Fibroblast of skin of left biceps (primary cell): ENCODE measurements around the gene JDP2.

Source experiments
- DNase-seq, 2 experiments: peaks; one replicate each; pipeline ENCODE4 v3.0.0-alpha.2; 2013; ENCODE audit warnings: low read depth in 2 of 2

Gene JDP2

DNA sequence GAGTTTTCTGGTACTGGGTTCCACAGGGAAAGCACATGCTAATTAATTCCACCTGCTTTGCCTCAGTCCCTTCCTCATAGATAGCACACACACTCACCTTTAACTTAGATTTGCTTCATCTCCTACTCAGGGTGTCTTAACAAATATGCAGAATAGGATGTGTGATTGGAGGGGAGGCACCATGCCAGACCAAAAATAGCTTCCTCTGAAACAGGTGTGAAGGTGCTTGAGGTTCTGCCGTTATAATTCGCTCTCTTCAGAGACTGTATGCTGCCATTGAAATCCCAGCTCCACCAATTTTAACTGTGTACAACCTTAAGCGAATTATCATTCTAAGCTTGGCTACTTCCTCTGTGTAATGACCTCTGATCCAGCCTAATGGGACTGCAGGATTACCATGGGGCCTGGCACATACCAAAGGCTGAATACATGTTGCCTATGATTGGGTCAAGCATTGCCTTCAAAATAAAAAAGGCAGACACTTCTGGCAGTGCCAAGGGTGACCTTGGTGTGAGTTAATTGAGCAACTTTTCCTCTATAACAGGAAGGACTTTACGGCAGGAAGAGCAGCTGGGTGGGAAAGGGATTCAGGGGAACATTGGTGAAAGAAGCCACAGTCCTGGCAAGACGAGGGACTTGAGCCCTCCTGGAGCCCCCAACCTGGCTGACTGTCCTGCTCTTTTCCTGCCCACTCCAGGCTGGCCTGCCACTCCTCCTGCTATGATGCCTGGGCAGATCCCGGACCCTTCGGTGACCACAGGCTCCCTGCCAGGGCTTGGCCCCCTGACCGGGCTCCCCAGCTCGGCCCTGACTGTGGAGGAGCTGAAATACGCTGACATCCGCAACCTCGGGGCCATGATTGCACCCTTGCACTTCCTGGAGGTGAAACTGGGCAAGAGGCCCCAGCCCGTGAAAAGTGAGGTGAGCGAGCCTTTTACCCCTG lies 9.7 kb downstream of the JDP2 start:
- no peak for DNase-seq

DNA sequence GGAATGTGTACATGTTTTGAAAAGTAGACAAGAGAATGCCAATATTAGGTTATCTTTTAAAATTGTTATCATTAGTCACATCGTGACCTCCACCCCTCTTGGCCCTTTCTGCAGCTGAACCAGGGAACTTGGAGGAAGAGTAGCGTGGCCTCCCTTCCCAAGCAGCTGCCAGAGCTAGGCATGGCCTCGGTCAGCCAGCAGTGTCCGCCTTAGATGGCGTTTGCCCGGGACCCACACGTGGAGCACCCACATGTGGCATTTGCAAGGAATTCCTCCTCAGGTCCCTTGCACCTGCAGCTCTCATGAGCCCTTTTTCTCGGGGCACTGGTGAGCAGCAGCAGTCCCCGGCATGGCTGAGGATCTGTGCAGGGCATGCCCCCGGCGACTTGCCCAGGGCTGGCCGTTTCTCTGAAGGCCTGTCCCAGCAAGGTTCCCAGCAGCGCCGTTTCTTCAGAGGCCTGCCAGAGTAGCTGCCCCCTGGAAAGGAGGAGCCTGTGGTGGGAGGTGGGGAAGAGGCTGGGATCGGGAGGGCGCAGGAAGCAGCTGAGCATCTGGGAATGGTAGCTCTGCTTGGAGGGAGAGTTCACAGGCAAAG lies 10.8 kb downstream of the JDP2 start:
- no peak for DNase-seq

DNA sequence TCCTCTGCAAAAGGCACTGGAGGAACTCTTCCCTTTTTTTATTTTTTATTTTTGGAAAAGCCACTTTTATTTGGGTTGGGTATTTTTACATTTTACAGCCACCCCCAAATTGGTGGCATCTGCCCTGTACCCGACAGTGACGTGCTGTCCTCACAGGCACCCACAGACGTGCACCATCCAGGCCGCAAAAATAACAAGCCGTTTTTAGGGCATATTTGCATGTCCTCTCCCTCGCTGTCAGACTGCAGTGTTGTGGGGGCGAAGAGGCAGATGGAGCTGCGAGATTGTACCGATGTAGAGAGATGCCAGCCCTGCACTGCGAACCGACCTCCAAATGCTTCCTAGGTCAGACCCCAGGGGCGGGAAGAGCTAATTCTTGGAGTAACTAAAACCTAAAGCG lies 12.2 kb downstream of the JDP2 start:
- DNase-seq: no peak

DNA sequence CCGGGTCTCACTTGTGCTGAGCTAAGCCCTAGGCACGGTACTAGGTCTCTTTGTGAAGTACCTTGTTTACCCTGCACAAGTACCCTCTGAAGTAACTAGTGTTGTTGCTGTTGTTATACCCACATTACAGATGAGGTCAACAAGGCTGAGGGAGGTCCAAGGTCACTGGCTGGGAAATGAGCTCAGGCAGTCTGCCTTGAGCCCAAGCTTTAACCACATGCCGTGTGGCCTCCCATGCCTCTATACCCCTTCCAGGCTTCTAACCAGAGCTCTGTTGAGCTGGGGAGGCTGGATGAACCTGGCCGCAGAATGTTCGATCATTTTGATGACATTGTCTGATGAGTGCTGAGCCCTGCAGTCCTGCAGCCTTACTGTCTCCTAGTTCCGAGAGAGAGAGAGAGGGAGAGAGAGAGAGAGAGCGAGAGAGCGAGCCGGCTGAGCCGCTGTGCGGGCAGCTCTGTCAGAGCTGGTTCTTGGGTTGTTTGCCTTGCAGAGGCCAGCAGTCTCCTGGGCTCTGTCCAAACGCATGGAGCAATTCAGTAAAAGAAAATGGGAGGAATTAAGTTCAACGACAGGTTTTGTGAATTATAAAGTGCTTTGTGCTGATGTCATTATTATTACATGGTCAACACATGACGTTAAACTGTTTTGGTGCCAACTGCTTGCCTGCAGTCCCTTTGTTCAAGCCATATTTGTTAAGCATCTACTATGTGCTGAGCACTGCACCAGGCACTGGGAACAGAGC lies 13.1 kb downstream of the JDP2 start:
- peak; percentile 46 to 51 for DNase-seq

DNA sequence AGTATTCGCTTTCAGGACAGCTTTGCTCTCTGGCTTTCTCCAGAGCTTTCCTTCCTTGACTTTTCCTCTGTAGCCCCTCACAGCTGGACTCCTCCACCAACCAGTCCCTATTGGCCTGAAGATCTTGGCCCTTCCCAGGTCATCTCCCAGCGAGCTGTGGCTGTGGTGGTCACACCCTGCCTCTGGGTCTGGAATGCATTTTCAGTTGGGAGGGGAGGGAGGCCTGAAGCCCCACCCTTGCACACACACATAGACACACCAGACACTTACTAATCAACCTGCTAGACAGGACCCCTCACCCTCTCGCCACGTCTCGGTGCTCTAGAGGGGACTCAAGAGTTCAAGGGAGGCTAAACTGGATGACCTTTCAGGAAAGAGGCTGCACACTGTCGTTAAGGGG lies 13.9 kb downstream of the JDP2 start:
- no peak for DNase-seq

DNA sequence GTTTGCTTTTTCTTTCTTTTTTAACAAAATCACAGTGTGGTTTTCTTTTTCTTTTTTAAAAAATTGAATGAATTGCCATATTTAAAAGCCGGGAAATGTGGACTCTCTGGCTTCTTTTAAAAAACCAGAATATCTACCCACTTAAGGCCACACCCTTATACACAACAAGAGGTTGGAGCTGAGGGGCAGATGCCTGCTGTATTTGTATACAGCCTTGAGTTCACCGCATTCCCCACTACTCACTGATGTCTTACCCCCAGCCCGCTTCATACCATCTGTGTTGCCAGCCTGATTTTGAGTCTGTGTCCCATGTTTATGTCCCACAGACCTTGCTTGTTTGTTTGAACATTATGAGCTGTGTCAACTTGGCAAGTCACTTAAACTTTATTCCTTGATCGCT lies 14.3 kb downstream of the JDP2 start:
- DNase-seq: no peak

DNA sequence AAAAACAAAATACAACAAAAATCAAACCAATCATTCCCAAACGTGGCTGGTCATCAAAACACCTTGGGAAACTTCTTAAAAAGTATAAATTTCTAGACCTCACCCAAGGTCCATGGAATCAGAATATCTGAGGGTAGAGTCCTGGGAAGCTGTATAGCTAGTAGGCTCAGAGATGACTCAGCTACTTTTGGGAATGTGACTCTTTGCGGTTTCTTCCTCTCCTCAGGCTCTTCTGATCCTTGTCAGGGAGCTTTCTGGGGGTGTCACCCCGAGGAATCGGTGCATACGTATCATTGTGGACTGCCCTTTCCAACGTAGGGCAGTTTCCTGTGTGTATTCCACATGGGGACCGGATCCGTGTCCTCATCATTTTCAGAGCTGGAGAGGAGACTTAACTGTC lies 14.8 kb downstream of the JDP2 start:
- DNase-seq: no peak

DNA sequence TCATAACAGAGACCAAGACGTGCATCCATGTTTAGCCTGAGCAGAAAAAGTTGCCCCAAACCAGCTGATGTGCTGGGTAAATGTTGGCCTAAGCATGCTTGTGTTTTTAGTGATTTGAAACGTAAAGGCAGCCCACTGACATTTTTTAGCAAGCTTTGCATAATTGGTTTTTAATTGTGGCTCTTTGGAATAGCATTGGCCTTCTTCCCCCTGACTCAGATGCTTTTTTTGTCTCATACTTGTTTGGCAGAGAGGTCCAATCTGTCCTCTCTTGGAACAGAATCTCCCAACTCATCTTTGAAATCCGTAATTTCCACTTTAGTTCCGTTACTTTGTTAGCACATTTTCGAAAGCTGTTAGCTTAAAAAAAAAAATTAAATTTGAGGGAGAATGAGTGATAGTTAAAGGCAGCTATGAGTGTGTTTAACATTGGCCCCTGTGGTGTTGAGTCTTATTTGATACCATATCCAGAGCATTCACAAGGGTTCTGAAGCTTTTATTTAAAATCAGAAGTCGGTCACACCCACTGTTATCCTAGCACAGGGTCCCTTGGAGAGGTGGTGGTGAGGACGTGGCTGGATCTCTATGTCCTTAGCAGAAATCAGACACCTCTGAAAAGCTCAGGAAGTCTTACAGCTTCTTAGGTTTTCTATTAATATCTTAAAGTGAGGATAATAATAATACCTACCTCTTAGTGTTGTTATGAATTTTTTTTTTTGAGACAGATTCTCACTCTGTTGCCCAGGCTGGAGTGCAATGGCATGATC lies 15.6 kb downstream of the JDP2 start:
- DNase-seq: no peak

DNA sequence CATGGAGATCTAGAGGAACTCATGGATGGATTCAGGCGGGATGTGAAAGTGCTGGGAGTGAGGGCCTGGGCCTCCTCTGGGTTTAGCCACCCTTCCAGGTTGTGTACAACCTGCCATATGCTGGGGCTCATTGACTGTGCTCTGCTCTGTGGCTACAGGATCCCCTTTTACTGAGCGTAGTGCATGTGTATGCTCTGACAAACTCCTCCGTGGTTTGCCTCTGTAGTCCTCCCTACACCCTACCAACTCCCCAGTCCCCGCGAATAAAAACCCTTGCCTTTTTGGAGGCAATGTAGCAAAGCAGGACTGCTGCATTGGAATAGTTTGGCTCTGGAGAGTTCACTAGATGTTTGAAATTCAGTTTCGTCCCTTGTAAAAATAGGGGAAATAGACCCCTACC lies 17.4 kb downstream of the JDP2 start:
- no peak for DNase-seq

DNA sequence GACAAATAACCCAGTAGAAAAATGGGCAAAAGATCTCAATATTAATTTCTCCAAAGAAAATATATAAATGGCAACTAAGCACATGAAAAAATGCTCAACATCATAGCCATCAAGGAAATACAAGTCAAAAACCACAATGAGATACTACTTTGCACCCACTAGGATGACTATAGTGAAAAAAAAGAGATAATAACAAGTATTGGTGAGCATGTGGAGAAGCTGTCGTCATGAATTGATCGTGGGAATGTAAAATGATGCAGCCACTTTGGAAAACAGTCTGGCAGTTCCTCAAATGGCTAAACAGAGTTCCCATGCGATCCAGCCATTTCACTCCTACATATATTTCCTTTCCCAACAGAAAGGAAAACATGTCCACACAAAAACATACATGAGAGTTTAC lies 18.1 kb downstream of the JDP2 start:
- DNase-seq: no peak

DNA sequence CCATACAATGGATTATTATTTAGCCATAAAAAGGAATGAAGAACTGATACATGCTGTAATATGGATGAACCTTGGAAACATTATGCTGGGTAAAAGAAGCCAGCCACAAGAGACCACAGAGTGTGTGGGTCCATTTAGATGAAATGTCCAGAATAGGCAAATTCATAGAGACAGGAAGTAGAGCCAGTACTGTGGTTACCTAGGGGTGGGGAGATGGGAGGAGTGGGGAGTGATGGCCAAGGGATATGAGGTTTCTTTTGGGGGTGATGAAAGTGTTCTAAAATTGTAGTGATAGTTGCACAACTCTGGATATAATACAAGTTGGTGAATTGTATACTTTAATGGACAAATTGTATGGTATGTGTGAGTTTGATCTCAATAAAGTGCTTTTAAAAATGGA lies 18.6 kb downstream of the JDP2 start:
- DNase-seq: no peak

DNA sequence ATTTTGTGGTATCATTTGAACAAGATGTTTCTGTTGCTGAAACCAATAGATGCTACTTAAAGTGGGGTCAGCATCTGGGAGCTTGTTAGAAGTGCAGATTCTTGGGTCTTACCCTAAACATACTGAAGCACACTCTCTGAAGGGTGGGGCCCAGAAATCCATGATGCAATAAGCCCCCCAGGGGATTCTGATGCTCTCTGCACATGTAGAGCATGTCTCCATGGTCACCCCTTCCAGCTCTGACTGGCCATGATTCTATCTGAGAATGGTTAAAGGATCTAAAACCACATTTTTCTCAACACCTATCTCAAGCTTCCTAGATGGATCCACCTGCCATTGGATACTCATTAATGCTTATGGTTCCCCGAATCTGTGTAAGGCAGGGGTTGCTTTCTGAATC lies 20.4 kb downstream of the JDP2 start:
- no peak for DNase-seq

DNA sequence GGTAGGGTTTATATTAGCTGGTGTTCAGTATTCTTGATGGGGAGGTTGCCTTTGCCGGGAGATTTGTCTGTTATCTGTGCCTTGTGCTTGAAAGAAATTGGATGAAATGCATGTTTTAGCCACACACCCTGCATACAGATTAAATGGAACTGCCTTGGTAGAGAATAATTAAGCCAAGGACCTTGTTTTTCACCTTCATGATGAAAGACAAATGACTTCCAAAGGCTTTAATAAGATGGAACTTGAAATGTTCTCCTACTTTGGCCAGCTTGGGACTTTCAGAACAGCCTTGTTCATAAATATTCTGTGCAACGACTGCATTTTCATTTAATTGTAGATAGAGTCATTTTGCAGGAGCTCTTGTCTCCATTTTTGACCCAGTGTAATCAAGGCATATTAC lies 21.2 kb downstream of the JDP2 start:
- DNase-seq: no peak

DNA sequence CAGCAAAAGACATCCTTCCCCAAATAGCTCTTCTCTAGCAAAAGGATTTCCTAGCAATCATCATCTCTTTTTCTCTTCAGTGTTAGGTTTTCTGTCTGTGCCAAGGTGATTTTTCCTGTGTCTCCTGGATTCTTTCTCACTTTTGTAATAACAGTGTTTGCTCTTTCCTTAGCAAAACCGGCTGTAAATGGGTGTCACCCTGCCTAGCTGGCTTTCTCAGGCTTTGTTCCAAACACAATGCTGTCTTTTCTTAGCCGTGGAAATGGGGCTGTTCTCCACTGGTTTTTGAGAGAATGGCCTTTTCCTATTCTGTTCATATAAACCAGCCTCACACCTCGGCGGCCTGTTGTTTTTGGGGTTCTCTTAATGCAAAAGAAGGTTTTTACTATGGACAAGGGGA lies 21.9 kb downstream of the JDP2 start:
- no peak for DNase-seq

DNA sequence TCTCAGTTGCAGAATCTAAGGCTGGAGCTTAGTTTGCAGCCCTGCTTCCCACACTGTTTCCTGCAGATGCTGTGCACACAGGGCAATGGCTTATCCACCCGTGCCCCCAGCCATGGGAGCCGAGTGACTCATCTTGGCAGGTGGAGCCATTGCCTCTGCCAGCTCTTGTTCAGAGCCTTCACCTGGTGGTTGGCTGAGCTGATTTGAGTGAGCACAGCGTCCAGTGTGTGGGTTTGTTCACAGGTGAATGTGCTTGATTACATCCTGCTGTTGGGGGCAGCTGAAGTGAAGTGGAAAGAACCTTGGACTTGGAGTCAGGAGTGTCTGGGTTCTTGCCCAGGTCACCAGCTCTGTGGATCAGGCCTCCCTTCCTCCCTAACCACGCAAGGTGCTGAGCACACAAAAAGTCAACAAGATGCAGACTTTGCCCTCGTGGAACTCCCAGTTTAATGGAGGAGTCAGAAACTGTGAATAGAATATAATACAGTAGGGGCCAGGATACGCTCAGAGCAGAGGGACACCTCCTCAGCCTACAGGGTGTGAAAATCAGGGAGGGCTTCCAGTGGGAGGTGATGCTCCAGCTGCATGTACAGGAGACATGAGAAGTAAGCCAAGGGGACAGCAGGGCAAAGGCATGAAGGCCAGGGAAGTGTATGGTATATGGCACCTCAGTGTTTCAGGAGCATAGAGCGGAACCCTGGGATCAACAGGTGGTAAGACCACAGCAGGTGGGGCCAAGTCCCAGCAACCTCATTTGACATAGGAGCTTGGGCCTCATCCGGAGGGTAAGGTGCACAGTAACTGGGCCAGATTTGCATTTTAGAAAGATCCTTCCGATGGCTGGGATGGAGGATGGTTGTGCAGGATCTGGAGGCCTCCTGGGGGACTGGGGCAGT lies 22.8 kb downstream of the JDP2 start:
- DNase-seq: no peak

DNA sequence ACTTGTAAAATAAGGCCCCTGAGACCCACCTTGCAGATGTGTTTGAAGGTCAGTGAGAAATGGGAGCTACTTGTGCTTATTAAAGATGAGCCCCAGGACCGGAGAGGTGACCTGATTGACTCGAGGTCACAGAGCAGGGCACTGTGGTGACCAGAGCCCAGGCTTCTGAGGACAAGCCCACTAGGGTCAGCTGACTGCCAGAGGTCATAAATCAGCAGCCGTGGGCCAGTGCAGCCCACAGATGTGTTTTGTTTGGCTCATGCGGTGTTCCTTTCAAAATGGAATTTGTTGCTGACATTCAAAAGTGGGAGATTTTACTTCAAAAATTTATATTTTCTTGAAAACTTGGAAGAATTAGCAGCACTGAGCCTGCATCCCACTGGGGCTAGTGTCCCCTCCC lies 24.5 kb downstream of the JDP2 start:
- no peak for DNase-seq

DNA sequence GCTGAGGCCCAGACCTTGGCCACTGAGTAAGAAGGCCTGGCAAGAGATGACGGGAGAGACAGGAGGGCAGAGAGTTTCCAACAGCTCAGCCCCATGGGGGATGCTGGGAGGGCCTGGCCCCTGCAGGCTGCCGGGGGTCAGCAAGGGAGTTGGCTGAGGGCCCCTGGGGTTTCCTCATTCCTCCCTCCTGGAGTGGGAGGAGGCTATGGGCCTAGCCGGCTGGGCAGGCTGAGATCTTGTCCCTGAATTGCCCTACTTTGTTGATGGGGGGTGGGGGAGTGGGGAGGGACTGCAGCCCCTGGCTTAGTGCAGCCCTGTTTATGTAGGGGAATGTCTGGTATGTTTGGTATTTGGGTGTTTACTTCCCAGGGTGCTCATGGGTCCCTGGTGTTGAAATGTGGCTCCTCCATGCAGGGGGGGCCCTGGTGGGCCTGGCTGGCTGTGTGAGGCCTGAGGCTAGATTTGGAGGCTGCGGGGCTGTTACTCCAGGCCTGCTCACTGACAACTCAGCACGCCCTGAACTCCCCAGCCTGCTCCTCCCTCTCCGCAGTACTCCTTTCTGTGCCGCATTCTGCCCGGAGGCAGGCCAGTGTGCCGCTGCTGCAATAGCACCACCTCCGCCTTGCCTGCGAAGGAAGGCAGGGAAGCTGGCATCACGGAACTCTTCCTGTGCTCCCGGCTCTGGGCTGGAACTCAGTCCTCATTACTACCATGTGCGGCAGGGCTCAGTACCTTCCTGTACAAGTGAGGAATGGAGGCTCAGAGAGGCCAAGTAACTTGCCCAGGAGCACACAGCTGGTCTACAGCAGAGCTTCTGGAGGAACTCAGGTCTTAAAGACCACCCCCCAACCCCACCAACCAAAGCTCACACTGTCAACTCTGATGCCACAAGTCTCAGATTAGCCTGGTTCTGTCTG lies 25.3 kb downstream of the JDP2 start:
- DNase-seq: peak; percentile 79 to 82

DNA sequence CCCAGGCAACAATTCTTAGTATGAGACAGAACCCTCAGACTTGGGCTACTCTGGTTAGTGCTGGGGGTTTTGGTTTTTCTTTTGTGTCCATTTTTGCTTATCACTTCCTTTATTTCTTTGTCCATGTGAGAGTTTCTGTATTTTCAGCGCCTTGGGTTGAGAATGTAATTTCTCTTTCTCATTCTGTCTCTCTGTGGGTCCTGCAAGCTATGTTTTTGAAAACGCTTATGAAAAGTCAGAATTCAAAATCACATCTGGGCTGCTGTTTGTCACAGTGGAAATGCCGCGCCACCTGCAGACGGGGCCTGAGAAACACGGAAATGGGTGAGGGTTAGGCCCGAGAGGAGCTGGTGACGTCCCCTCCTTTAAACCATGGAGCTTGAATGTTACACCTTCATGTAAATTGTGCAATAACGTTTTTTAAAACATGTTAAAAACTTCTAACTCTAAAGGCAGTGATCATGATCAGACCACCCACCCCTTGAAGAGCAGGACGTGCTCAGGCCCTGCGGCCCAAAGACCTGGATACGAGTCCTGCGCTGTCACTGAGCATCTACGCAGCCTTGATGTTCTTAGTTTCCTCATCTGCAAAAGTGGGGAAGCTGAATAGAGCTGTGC lies 26.1 kb downstream of the JDP2 start:
- DNase-seq: no peak

DNA sequence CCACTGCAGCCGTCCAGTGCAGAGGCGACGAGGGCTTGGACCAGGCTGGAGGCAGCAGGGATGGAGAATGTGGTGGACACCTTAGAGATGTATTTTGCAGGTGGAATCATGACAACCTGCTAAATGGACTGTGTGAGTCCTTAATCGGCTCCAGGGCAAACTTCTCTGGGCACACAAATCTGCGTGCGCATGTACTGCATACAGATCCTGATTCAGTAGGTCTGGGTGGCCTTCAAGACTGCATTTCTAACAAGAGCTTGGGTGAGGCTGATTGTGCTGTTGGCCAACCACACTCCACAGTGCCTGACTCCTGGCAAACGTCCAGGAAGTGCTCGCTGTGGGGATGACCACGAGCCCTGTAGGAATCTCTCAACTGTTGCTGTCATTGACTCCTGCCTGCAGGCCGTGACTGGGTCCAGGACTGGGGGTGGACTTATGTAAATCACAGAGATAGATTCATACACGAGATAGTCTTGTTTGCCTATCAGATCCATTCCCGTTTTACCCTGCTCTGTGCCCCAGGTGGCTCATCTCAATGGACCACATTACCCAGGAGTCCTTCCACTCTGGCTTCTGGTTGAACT lies 27.2 kb downstream of the JDP2 start:
- peak in 1 of 2 experiments; percentile 21 for DNase-seq
